A673 (cell line): ENCODE results near the gene NFATC1. TPM values are rescaled to one million over a fixed set of nuclear protein-coding genes. Genes with fewer than 3 reads are reported as not detected.

Experiments
- BruUV-seq: library from RNA; stranded (reverse); fragments of 400-500 nt; replicated peaks from 2 replicates; lab custom pipeline; 2021; lab: Mats Ljungman, UMichigan
- CTCF ChIA-PET: fragments of 300-600 bp; sonication (Branson Sonifier 250); formaldehyde crosslinking; loops from one replicate; lab custom pipeline; 2022; ENCODE audit warnings: antibody characterized with exemption; lab: Charles Lee
- POLR2A ChIA-PET: fragments of 300-600 bp; sonication (Branson Sonifier 250); formaldehyde crosslinking; loops from one replicate; lab custom pipeline; 2022; ENCODE audit warnings: antibody characterized with exemption; ENCODE audit not compliant: low non-redundant PET; lab: Charles Lee
- DNase-seq: peaks from one replicate; pipeline ENCODE4 v3.0.0-alpha.2; 2015; ENCODE audit warnings: low spot score
- H3K27ac ChIP-seq: fragments of 200-600 bp; sonication (generic); 2 replicates; pipeline ENCODE4 v1.5.1; 2016; ENCODE audit warnings: mixed run types, low read depth, mild to moderate bottlenecking, mixed read lengths, antibody characterized with exemption, low read length; ENCODE audit not compliant: poor library complexity, severe bottlenecking
- H3K27me3 ChIP-seq: fragments of 200-600 bp; sonication (generic); replicated peaks from 2 replicates; pipeline ENCODE4 v1.6.1; 2017; ENCODE audit warnings: mixed run types, low read depth, mild to moderate bottlenecking, mixed read lengths, antibody characterized with exemption, low read length; ENCODE audit not compliant: insufficient read depth, poor library complexity
- H3K36me3 ChIP-seq: fragments of 200-600 bp; sonication (generic); 2 replicates; pipeline ENCODE4 v1.6.1; 2016; ENCODE audit warnings: mixed run types, mild to moderate bottlenecking, mixed read lengths, antibody characterized with exemption, low read length; ENCODE audit not compliant: insufficient read depth, poor library complexity, severe bottlenecking
- H3K4me1 ChIP-seq: fragments of 200-600 bp; sonication (generic); 2 replicates; pipeline ENCODE4 v1.6.1; 2017; ENCODE audit warnings: mixed run types, mild to moderate bottlenecking, mixed read lengths, antibody characterized with exemption, low read length; ENCODE audit not compliant: insufficient read depth, poor library complexity, severe bottlenecking
- H3K4me3 ChIP-seq: fragments of 200-600 bp; sonication (generic); 2 replicates; pipeline ENCODE4 v1.5.1; 2016; ENCODE audit warnings: low read depth, mixed run types, mild to moderate bottlenecking, mixed read lengths, low read length; ENCODE audit not compliant: poor library complexity, severe bottlenecking
- H3K9me3 ChIP-seq: fragments of 200-600 bp; sonication (generic); 2 replicates; pipeline ENCODE4 v1.6.1; 2016; ENCODE audit warnings: mixed run types, low read depth, mild to moderate bottlenecking, mixed read lengths, antibody characterized with exemption, low read length; ENCODE audit not compliant: poor library complexity, severe bottlenecking
- CTCF ChIP-seq: fragments of 300-800, 200-600 bp; sonication (generic); conservative IDR thresholded peaks from 2 replicates; pipeline ENCODE4 v1.5.1; 2017; ENCODE audit warnings: low read depth, mild to moderate bottlenecking, antibody characterized with exemption, low read length, moderate library complexity, mixed read lengths
- EZH2 ChIP-seq: fragments of 200-600 bp; sonication (generic); IDR thresholded peaks from 2 replicates; pipeline ENCODE4 v1.6.1; 2017; ENCODE audit warnings: borderline replicate concordance, low read depth, mild to moderate bottlenecking, mixed read lengths, antibody characterized with exemption, low read length; ENCODE audit not compliant: poor library complexity, severe bottlenecking
- intact Hi-C: fragments of 100-400 bp; cut with micrococcal nuclease; formaldehyde crosslinking; loops from one replicate; pipeline ENCODE4 v1.10.0; 2022; ENCODE audit not compliant: unreplicated experiment
- total RNA-seq: library from RNA; stranded (reverse); gene quantifications from 2 replicates; pipeline ENCODE4 v1.2.3, GENCODE V29; 2021

Gene NFATC1
- total RNA-seq, 1 experiment from 2014 or later: 10.4 TPM

DNA sequence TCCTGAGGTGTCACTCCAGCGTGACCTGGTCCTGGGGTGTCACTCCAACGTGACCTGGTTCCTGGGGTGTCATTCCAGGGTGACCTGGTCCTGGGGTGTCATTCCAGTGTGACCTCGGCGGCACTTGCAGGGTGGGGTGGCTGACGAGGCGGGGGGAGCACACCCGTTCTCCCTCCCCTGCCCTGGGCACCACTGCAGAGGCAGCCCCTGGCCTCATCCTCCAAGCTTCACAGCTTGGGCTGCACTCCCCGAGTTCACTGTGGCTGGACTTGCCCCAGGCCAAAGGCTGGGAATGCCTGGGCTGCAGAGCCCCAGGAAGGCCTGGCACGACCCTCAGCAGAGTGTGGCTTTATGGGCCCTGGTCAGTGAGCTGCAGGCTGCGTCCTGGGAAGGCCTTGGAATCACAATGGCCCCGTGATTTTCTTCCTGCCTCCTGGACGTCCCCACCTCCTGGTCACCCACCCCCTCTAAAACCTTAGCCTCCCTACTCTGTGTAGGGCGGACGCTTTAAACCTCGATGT lies 88.3 kb downstream of the NFATC1 start:
- Histone ChIP-seq H3K4me3 (no peak overlapping the region), H3K9me3 (no peaks in the 10 kb centered on the region), H3K4me1 (peaks cover 13% of the 10 kb centered on the region), H3K36me3 (no peaks in the 10 kb centered on the region), H3K27ac (peak overlapping the region; percentile 75), H3K27me3 (no peaks in the 10 kb centered on the region)
- no peak for TF ChIP-seq EZH2
- no peak for TF ChIP-seq CTCF
- intact Hi-C loops: no loop called here
- ChIA-PET CTCF (no interaction called here), POLR2A (no interaction called here)
- no peak for DNase-seq
- BruUV-seq: no TSS peak

DNA sequence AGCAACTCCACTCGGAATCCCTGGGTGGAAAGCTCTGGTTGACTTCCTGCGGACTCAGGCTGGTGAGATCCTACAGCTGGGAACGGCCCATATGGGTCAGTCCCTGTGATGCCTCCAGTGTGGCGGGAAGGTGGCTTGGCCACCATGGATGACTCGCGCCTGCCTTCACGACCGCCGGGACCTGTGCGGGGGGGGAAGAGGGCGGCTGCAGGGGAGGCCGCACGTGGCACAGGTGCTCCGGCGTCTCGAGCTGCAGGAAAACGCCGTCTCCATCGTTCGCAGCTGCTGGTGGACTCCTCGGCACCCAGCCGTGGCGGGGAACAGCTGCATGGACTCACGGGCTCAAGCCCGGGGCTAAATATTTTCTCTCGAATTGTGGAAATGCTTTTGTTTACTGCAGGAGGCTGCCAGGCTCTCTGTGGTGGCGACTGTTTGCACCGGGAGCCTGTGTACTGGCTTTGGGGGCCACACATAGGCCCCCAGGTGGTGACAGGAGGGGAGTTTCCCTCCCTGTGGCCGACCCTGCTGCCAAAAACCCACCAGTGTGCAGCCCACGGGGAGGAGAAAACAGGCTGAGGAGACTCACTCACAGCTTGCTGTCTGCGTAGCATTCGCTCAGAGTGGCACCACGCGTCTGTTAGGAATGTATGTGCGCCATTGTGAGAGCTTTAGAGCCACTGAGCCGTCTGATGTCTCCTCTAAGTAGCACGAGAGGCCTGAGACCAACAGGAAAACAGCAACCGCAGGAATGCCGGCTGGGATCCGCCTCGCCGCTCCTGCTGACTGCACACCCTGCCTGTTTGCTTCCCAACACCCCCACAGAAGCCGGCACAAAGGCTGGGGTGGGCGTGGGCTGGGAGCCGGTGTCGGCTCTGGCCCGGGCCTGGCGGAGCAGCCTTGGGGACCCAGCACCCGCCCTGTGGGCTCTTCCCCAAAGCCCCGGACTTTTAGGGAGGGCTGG lies 89.2 kb downstream of the NFATC1 start:
- Histone ChIP-seq H3K27ac (peak overlapping the region; percentile 75), H3K4me1 (peaks cover 13% of the 10 kb centered on the region), H3K27me3 (no peaks in the 10 kb centered on the region), H3K36me3 (no peaks in the 10 kb centered on the region), H3K9me3 (no peaks in the 10 kb centered on the region), H3K4me3 (no peak overlapping the region)
- CTCF ChIA-PET: no interaction called here
- intact Hi-C loops: no loop called here
- TF ChIP-seq CTCF: no peak
- no peak for TF ChIP-seq EZH2
- DNase-seq: peak; percentile 84
- no TSS peak for BruUV-seq
- POLR2A ChIA-PET: no interaction called here

DNA sequence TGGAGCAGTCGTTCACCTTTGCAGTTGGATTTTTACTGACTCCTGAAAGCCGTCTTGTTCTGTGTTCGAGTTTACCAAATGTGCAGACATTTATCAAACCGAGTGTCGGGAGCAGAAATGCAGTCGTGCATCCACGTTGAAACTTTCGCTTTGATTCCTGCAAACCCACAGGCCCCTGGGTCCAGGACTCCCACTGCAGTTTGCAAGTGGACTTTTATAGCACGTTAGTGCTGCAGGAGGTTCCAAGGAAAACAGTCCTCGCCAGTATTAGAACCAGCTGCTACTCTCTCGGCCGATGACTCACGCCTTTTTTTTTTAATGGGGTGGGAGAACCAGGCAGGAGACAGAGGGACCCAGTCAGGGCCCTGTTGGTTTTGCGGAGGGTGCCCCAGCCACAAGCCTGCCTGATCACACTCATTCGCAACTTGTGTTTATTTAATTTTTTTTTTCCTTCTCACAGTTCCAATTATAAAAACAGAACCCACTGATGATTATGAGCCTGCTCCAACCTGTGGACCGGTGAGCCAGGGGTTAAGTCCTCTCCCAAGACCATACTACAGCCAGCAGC lies 90.1 kb downstream of the NFATC1 start:
- peak; percentile 72 for DNase-seq
- Histone ChIP-seq H3K27me3 (no peaks in the 10 kb centered on the region), H3K36me3 (no peaks in the 10 kb centered on the region), H3K4me3 (no peak overlapping the region), H3K9me3 (no peaks in the 10 kb centered on the region), H3K27ac (peak overlapping the region; percentile 75), H3K4me1 (peaks cover 13% of the 10 kb centered on the region)
- BruUV-seq: no TSS peak
- ChIA-PET POLR2A (no interaction called here), CTCF (no interaction called here)
- intact Hi-C loops: no loop called here
- no peak for TF ChIP-seq CTCF
- no peak for TF ChIP-seq EZH2
